Cardiac fibroblast (primary cell): Measurements from ENCODE around the gene STMN3.
"Not testable (repeated sequence)": the region's sequence is repeated elsewhere in the genome, so short reads cannot be mapped to it uniquely, and the experiment has no call there.

Experiments
- DNase-seq, 2 donors: peaks; one replicate each; pipeline versions ENCODE4 v3.0.0 to v3.0.0-alpha.2; 2010; ENCODE audit warnings: low read depth in 2 of 2
- H3K4me3 ChIP-seq, 2 donors: replicated peaks in 1 of 2; 1 replicate in 1 of 2; 2 replicates in 1 of 2; pipeline ENCODE4 v1.5.1; 2011; ENCODE audit warnings: low read depth in 2 of 2, low read length in 2 of 2, mild to moderate bottlenecking in 2 of 2, moderate library complexity in 1 of 2
- CTCF ChIP-seq: IDR thresholded peaks from one replicate; pipeline ENCODE4 v1.5.1; 2011; ENCODE audit warnings: low read depth, mild to moderate bottlenecking, low read length, inconsistent platforms

STMN3 gene

GRCh38 chr20:63664143-63664851 lies 11.1 kb upstream of the STMN3 start:
- no peak for TF ChIP-seq CTCF
- no peak for DNase-seq
- H3K4me3 ChIP-seq, result no peak overlapping the region

GRCh38 chr20:63663332-63664066 lies 10.3 kb upstream of the STMN3 start:
- no peak for DNase-seq
- no peak overlapping the region for H3K4me3 ChIP-seq
- TF ChIP-seq CTCF, result no peak

GRCh38 chr20:63662813-63663189 lies 9.6 kb upstream of the STMN3 start:
- no peak for DNase-seq
- TF ChIP-seq CTCF, result no peak
- H3K4me3 ChIP-seq, result no peak overlapping the region

- no peak for TF ChIP-seq CTCF
- DNase-seq, result no peak
- no peak overlapping the region for H3K4me3 ChIP-seq
Measured at GRCh38 chr20:63661959-63662812, 9.0 kb upstream of the STMN3 start.

GRCh38 chr20:63661108-63661507 lies 7.9 kb upstream of the STMN3 start:
- H3K4me3 ChIP-seq, result no peak overlapping the region
- TF ChIP-seq CTCF, result no peak
- no peak for DNase-seq

GRCh38 chr20:63660622-63661021 lies 7.4 kb upstream of the STMN3 start:
- no peak for DNase-seq
- H3K4me3 ChIP-seq, result no peak overlapping the region

GRCh38 chr20:63660174-63660573 lies 7.0 kb upstream of the STMN3 start:
- DNase-seq, H3K4me3 ChIP-seq: not testable (repeated sequence)

More at GRCh38 chr20:63660622-63661021, 7.4 kb upstream of the STMN3 start:
- no peak for TF ChIP-seq CTCF
